Hematopoietic multipotent progenitor cell treated with erythropoietin and hydrocortisone succinate and interleukin-3 and kit ligand, for 15 days (in vitro differentiated cells): ENCODE measurements around the gene WFIKKN1.
A peak's percentile ranks its signal among the peaks of the same experiment; 100 is the strongest.

ENCODE experiments used
- DNase-seq: peaks from one replicate; pipeline ENCODE4 v3.0.0-alpha.2; 2015; ENCODE audit warnings: low spot score

The WFIKKN1 gene

DNA sequence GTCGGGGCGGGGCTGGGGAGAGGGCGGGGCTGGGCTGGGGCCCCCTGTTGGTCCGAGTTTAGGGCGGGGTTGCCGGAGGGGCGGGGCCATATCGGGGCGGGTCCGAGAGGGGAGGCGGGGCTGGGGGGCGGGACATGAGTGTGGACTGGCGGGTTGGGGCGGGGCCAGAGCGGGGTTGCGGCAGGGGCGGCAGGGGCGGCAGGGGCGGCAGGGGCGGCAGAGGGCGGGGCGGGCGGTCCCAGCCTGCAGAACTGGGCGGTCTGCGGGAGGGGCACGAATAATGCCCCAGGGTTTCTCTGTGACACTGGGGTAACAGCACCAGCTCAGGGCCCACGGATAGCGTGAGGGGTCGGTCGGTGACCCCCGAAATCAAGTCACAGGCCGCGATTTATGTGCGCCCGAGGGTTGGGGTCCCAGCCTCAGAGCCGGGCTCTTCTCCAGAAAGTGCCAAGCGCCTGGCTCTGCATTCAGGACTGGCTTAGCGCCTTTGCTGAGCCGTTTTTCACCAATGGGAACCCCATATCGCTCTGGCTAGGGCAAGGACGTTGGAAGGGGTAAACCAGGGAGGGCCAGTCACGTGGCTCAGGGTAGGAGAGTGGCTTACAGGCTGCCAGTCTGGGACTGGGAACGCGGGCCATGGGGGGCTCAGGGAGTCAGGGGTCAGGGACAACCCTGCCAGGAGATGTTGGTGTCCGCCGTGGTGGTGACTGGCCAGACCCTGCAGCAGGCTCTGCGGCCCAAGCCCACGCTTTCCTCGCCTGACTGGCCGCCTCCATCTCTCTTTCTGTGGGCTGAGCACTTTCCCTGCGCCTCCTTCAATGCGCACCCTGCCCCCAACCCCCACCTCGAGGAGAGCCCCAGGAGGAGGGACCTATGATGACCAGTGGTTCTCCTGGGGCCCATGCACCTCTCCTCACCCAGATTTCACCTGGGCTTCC is 6.6 kb downstream of the WFIKKN1 start:
- DNase-seq = peak; percentile 89

DNA sequence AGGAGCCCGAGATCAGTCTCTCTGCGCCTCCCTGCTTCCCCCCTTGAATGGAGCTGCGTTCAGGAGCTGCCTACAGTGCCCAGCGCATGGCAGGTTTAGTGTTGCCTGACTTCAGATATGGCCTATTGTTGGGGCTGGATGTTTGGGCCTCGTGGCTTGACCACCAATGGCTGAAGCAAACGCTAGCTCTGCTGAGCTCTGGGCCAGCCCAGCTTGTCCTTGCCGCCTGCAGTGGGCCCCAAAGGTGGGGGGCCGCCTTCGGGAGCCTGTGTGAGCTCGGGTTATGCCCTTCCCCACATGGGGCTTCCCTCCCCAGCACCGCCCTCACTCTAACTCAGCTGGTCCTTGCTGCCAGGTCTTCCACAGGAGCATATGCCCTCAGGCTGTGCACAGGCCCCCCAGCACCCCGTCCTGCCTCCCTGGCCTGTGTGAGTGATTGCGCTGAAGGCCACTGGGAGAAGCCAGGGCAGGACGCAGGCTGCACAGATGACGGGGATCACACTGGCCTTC is 7.3 kb downstream of the WFIKKN1 start:
- no peak for DNase-seq

- DNase-seq = no peak
Measured at GRCh38 chr16:638836-639235, 8.1 kb downstream of the WFIKKN1 start.

GRCh38 chr16:640614-641013 is 9.8 kb downstream of the WFIKKN1 start:
- DNase-seq = no peak

DNA sequence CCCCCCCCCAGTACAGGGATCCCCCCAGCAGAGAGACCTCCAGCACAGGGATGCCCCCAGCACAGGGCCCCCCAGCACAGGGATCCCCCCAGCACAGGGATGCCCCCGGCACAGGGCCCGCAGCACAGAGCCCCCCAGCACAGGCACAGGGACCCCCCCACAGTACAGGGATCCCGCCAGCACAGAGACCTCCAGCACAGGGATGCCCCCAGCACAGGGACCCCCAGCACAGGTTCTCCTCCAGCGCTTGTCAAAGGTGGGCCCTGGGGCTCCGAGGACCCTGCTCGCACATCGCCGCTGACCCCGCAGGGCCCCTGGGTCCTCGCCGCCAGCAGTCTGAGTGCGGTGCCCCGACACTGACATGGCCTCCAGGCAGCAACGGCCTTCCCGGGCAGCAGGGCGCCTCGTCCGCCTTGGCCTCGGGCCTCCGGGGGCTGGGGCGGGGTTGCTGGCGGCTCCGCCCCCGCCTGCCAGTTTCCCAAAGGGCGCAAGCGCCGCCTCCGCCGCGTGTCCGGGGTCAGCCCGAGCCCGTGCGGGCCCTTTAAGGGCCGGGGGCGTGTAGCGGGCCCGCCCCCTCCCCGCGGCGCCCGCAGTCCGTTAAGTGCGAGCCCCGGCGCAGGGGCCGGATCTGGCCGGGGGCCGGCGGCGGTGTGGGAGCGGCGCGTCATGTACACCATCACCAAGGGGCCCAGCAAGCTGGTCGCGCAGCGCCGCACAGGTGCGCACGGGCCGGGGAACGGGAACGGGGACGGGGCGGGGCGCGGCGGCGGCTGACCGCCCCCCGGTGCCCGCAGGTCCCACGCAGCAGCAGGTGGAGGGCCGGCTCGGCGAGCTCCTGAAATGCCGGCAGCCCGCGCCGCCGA is 10.8 kb downstream of the WFIKKN1 start, which contains the start of gene MCRIP2:
Gene MCRIP2 (plus strand): TSS at position 503 of the 863 bp plus-strand sequence. CDS start 164 bp downstream, at position 667.
- DNase-seq = peak; percentile 65

DNA sequence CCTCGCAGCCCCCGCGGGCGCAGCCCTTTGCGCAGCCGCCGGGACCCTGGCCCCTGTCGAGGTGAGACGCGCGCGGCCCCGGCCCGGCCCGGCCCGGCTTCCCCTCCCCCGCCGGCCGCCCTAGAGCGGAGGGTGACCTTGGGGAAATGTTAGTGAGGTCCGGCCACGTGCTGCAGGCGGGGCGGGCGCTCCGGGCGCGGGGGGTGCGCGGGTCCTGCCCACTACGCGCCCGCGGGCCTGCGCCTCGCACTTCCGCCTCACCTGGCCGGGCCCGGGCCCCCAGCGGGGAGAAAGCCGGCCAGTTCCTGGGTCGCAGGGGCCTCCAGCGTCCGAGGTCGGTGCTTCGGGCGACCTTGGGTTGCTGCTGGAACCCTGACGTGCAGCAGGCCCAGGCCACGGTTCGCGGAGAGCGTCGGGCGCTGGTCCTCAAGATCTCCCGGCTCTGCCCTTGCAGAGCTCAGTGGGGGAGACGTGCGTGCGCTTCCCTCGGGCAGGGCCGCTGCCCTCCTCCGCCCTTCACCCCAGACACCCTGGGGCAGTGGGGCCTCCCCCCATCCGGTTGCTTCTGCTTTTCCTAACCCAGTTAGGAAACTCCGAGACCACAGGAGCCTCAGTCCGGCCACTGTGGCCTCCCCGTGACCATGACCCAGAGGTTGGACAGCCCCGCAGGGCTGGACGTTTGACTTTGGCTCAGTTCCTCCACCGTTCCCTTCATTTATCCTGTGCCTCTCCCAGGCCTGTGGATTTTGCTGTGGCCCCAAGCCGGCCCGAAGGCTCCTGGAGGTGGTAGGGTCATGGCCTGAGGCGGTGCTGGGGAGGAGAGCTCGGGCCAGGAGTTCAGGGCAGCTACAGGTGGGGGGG is 11.6 kb downstream of the WFIKKN1 start:
- no peak for DNase-seq

GRCh38 chr16:643050-643368 is 12.2 kb downstream of the WFIKKN1 start:
- no peak for DNase-seq

- DNase-seq = no peak
Measured at GRCh38 chr16:644556-644955, 13.8 kb downstream of the WFIKKN1 start.

DNA sequence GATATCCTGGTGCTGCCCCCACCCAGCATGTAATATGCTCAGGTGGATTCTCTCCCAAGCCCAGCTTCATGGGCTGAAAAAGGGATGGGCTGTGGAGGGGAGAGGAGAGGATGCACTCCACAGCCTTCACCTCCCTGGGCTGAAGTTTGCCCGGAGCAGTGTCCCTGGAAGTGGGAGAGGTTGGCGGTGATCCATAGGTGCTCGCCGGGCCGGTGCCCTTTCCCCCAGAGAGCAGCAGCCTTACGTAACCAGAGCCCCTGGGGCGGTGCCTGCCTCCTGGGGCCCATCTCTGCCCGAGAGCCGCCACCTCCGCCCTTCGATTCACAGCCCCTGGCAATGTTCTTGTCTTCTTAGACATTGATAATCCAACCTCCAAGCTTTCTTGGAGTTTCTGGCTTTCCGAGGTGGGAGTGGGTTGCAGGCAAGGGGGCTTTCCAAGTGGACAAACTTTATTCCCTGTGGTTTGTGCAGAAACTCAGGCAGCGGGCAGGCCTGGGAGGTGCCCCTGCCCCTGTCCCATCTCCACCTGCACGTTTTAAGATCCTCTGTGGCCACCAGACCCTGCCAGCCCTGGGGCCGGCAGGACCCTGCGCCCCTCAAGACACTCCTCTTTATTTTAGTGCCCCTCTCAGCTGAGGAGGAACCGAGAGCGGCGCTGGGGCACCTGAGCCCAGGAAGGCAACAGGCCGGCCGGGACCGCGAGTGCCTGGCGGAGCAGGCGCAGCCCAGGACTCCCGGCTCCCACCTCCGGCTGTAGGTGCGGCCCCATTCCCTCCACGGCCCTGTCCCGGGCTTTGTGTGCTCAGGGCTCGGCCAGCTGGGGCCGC is 15.3 kb downstream of the WFIKKN1 start:
- no peak for DNase-seq

DNA sequence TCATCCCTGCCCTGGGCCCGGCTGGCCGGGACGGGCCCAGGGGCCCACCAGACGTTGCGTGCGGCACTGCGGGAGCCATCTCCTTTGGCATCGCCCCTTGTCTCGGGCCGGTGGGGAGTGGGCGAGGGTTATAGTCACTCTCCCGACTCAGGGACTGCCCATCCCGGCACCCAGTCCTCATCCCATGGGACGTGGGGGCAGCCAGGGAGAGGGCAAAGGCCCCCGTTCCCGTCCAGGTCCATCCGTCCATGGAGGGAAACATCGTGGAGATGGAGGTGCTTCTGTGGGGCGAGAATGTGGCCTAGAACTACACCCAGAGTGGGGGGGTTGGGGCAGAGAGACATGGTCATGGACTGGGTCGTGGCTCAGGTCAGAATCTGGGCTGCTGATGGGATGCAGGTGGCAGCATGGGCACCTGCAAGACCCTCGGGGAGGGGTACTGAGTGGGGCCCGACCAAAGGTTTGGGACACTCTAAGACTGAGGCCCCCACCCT is 15.9 kb downstream of the WFIKKN1 start:
- DNase-seq = no peak

GRCh38 chr16:647173-647902 is 16.6 kb downstream of the WFIKKN1 start:
- DNase-seq = no peak

GRCh38 chr16:648071-648780 is 17.4 kb downstream of the WFIKKN1 start:
- peak; percentile 48 for DNase-seq

DNA sequence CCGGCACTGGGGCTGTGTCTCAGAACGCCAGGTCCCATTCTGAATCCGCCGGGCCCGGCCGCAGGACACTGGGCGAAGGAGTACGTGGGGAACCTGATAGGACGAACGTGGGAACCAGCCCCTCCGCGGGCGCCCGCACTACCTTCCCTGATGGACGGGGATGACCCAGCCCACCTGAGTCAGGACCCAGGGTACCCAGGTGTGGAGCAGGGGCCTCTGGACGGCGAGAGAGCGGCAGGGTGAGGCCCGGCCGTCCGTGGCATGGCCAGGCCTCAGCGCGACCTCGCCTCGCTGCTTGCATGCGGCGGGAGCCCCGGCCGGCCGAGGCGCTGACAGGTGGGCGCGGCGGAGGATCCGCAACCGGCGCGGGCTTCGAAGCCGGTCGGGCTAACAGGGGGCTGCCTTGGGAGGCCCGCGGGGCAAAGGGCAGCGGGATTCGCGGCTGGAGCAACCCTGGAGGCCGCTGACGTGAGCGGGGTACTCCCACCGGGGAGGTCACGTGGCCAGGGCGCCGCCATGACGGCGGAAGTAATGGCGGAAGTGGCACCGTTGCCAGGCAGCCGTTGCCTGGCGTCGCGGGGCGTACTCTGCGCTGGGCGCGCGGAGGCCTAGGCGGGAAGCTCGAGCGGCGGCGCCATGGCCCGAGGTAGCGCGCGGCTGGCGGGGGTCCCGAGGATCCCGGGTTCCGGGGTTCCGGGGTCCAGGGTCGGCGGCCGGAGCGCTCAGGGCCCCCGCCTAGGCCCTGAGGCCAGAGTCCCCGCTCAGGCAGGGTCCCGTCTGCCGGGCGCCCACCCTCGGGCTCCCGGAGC is 18.2 kb downstream of the WFIKKN1 start, which contains the start of gene WDR90:
Gene WDR90 (plus strand): TSS at position 585 of the 809 bp plus-strand sequence. CDS start 52 bp downstream, at position 637.
- DNase-seq = peak; percentile 94

DNA sequence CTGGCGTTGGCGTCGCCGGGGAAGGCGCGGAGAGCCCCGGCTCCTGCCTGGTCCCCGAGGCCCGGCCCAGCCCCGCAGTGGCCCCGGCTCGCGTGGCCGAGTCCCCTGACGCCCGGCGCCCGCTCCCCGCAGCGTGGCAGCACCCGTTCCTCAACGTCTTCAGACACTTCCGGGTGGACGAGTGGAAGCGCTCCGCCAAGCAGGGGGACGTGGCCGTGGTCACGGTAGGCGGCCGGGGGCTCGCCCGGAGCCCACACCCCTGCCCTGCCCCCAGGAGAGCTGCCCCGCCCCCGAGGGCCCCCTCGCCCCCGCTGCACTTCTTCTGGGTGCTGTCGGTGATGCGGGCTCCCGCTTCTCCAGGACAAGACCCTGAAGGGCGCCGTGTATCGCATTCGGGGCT is 18.8 kb downstream of the WFIKKN1 start:
- DNase-seq = peak; percentile 12

GRCh38 chr16:651844-652243 is 21.1 kb downstream of the WFIKKN1 start:
- no peak for DNase-seq

GRCh38 chr16:652454-653305 is 21.9 kb downstream of the WFIKKN1 start:
- DNase-seq = no peak

DNA sequence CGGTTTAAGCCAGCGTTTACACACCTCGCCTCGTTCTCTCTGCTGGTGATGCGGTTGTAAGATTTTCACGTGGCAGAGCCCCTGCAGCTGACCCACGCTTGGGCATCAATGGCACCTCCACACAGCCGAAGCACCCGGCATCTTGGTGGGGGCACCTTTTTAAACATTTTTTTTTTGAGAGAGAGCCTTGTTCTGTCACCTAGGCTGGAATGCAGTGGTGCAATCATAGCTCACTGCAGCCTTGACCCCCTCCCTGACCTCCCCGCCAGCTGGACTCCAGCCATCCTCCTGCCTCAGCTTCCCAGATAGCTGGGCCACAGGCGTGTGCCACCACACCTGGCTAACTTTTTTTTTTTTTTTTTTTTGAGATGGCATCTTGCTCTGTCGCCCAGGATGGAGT is 23.2 kb downstream of the WFIKKN1 start:
- DNase-seq = no peak
